ENCODE results near the gene SHMT1.
"Not testable (repeated sequence)": the region's sequence is repeated elsewhere in the genome, so short reads cannot be mapped to it uniquely, and the experiment has no call there.

Gene SHMT1

GRCh38 chr17:18378205-18378505, 14.8 kb upstream of the SHMT1 start:
- DNase-seq (ENCODE audit: low read depth) = no peak

- DNase-seq (ENCODE audit: low read depth) = no peak
These were observed 14.3 kb upstream of the SHMT1 start, which contains the start of gene EVPLL for GRCh38 chr17:18377437-18378204. Gene EVPLL (plus strand): TSS chr17:18377778. CDS start chr17:18380938, 3,160 bp downstream.

DNA sequence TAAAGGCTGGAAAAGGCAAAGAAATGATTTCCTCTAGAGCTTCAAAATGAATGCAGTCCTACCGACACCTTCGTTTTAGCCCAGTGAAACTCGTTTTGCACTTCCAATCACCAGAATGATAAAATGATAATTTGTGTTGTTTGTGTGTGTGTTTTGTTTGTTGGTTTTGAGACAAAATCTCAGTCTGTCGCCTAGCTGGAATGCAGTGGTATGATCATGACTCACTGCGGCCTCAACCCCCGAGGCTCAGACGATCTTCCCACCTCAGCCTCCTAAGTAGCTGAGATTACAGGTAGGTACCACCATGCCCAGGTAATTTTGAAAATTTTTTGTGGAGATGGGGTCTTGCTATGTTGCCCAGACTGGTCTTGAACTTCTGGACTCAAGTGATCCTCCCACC, 10.9 kb upstream of the SHMT1 start:
- DNase-seq (ENCODE audit: low read depth) = no peak

DNA sequence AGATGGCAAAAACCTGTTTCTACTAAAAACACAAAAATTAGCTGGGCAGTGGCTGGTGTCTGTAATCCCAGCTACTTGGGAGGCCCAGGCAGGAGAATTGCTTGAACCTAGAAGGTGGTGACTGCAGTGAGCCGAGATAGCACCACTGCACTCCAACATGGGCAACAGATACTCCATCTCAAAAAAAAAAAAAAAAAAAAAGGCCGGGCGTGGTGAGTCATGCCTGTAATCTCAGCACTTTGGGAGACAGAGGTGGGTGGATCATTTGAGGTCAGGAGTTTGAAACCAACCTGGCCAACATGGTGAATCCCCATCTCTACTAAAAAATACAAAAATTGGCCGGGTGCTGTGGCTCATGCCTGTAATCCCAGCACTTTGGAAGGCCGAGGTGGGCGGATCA, 9.8 kb upstream of the SHMT1 start:
- DNase-seq (ENCODE audit: low read depth) = not testable (repeated sequence)

GRCh38 chr17:18371455-18371854, 8.1 kb upstream of the SHMT1 start:
- no peak for DNase-seq (ENCODE audit: low read depth)

- no peak for DNase-seq (ENCODE audit: low read depth)
These were observed 7.4 kb upstream of the SHMT1 start for GRCh38 chr17:18370761-18371160.

GRCh38 chr17:18368946-18369345, 5.6 kb upstream of the SHMT1 start:
- no peak for DNase-seq (ENCODE audit: low read depth)

DNA sequence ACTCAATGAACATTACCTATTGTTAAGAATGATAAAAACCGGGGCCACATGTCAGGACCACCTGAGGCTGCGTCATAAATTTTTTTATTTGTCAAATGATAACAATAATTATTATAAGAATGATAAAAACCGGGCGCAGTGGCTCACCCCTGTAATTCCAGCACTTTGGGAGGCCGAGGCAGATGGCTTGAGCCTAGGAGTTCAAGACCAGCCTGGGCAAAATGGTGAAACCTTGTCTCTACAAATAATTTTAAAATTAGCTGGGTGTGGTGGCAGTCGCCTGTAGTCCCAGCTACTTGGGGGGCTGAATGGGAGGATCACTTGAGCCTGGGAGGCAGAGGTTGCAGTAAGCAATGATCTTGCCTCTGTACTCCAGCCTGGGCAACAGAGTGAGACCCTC, 816 bp upstream of the SHMT1 start:
- DNase-seq (ENCODE audit: low read depth) = no peak

GRCh38 chr17:18362698-18363100, 651 bp downstream of the SHMT1 start:
- no peak for DNase-seq (ENCODE audit: low read depth)

DNA sequence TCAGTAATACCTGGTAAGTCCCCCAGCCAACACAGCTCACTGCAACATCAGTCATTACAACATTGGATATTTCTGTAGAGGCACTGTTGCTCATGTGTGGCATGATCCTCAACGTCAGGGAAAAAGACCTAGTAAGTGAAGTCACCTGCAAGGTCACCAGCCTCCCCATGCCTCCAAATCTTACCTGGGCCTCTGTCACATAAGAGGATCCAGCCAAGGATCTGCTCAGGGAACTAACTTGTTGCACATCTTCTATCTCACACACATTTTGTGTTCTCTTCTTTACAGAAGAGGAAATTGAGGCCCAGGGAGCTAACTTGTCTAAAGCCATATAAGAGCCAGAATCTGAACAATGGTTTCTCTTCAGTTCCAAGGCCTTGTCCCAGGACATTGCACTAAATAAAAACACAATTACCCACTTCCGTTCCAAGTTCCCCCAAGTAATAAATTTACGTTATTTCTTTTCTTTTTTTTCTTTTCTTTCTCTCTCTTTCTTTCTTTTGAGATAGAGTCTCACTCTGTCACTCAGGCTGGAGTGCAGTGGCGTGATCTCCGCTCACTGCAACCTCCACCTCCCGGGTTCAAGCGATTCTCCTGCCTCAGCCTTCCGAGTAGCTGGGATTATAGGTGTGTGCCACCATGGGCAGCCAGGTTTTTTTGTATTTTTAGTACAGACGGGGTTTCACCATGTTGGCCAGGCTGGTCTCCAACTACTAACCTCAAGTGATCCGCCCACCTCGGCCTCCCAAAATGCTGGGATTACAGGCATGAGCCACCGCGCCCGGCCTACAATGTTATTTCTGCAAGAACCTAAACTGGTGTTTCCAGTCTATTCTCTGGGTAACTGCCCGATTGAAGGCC, 1.3 kb downstream of the SHMT1 start:
- no peak for DNase-seq (ENCODE audit: low read depth)

DNA sequence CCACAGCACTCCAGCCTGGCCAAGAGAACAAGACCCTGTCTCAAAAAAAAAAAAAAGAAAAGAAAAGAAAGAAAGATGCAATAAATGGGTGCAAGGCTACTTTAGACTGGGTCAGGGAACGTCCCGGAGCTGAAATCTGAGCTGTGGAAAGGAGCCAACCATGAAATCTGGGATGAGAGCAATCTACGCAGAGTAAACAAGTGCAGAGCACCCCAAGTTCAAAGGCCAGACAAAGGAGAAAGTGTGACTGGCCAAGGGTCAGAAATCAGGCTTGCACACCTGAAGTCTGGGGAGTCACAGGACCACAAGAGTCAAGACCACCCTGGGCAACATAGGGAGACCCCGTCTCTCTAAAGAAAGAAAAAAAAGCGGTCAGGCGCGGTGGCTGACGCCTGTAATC, 2.8 kb downstream of the SHMT1 start:
- no peak for DNase-seq (ENCODE audit: low read depth)

GRCh38 chr17:18356624-18357023, 6.7 kb downstream of the SHMT1 start:
- no peak for DNase-seq (ENCODE audit: low read depth)

DNA sequence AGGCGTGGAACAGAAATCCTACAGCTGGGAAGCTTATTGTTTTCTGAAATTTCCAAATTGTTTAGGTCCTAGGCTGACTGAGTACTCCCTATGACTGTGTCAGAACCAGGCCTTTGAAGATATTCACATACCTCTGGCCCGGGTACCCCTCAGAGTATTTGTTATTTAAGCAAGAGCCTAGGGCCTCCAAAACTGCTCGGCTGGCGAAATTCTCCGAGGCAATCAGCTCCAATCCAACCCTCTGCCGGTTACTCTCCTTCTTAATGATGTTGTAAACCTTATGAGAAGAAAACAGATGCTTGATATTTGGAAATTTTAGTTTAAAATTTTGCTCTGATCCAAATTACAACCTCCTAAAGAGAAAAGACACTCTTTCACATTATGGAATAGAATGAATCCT, 9.8 kb downstream of the SHMT1 start:
- no peak for DNase-seq (ENCODE audit: low read depth)

DNA sequence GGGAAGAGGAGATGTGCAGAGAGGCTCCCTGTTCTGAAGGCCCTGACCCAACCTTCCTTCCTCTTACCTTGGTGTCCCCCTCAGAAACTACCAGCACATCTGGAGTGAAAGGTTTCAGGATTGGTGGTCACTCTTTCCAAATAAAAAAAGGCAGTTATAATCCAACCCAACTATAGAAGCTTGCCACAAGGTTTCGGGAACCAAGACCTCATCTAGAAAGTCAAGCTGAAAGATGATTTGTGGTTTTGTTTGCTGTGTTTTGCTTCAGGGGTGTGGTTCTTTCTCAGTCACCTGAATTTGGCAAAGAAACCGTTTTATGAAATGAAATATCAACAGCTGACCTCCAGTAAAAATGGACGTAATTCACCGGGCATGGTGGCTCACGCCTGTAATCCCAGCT, 19.3 kb downstream of the SHMT1 start:
- DNase-seq (ENCODE audit: low read depth) = no peak

GRCh38 chr17:18339933-18340332, 23.4 kb downstream of the SHMT1 start:
- no peak for DNase-seq (ENCODE audit: low read depth)

- DNase-seq (ENCODE audit: low read depth) = not testable (repeated sequence)
These were observed 25.2 kb downstream of the SHMT1 start for GRCh38 chr17:18338158-18338557.

- no peak for DNase-seq (ENCODE audit: low read depth)
These were observed 30.4 kb downstream of the SHMT1 start for GRCh38 chr17:18332909-18333489.

DNA sequence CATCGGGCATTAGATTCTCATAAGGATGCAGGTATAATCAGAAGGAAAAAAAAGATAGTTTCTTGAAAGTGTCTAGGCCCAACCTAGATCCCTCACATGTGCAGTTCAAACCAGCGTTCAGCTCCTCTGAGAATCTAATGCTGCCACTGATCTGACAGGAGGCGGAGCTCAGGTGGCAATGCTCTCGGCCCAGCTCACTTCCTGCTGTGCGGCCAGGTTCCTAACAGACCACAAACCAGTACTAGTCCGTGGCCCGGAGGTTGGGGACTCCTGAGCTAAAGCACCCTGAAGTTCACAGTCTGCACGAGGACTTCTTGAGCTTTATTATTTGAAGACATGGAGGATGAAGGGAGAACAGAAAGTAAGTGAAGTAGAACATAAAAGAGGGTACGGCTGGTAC, 31.5 kb downstream of the SHMT1 start:
- DNase-seq (ENCODE audit: low read depth) = no peak

DNA sequence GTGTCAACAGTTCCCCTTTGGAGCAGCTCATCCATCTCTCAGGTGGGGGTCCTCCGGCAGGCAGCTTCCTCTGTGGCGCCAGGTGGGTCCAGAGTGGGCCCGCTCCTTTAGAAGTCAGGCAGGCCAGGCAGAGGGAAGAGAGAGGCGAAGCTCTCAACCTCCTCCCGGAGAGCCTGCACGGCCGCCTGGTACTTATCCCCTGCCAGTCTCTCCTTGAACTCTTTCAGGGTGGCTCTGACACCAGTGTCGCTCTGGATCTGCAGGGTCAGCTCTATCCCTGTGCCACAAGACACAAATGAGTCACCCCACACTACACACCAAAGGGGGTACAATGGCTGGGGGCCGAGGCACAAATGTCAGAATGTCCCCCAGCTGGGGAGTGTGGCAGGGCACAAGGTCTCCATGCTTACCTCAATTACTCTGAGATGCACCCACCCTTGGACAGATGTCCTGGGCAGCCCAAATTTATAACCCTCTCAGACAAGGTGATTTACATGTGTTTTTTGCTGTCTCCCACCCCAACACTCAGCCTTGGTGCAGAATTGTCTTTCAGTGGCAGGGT, 34.6 kb downstream of the SHMT1 start:
- no peak for DNase-seq (ENCODE audit: low read depth)

- no peak for DNase-seq (ENCODE audit: low read depth)
These were observed 35.8 kb downstream of the SHMT1 start for GRCh38 chr17:18327556-18327955.

GRCh38 chr17:18327093-18327492, 36.3 kb downstream of the SHMT1 start:
- DNase-seq (ENCODE audit: low read depth) = no peak

GRCh38 chr17:18326572-18326971, 36.8 kb downstream of the SHMT1 start:
- DNase-seq (ENCODE audit: low read depth) = no peak

DNA sequence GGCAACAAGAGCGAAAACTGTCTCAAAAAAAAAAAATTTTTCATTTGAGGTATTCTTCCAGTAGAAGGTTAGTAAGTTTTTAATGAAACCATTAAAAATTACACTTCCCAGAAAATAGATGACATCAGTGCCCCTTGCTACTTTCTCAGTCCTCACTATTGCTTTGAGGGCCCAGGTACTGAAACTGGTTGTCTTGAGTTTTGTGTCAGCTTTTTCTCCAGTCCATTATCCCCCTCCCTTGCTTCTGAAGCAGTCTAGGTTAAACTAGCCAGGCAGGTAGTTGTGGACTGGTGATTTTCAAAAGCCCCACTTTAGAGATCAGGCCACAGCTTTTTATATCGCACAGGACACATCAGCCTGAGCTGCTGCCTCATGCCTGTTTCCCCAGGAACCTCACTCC, 37.3 kb downstream of the SHMT1 start:
- DNase-seq (ENCODE audit: low read depth) = no peak

All from stimulated activated CD8-positive, alpha-beta memory T cell treated with anti-CD3 and anti-CD28 coated beads, Interleukin-15, amount 100 ng/mL, for 1 hour (primary cell).